HG02759 (cell line): ENCODE data around the gene ETV3.

ENCODE experiments used
- ATAC-seq: cut with Tn5 transposase; IDR thresholded peaks from one replicate; pipeline ENCODE4 v1.9.1; 2021; ENCODE audit warnings: mild to moderate bottlenecking, moderate library complexity; ENCODE audit not compliant: unreplicated experiment

The ETV3 gene

DNA sequence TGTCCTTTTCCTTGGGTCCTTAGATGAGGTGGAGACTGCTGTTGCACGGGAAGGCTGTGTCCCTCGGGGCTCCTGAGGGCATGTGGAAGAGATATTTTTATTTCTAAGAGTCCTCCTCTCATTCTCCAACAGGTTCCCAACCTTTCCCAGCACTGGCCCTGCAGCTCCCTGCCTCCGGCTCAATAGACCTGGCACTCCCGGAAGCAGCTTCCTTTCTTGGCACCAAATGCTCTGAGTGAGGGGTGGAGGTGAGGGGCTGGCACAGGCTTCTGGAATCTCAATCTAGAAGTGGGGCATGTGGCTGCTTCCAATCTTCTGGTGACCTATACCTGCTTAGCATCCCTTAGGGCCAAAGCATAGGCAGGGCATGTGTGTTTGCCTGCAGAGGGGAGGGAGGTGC is 43.1 kb downstream of the ETV3 start:
- ATAC-seq, result no peak

DNA sequence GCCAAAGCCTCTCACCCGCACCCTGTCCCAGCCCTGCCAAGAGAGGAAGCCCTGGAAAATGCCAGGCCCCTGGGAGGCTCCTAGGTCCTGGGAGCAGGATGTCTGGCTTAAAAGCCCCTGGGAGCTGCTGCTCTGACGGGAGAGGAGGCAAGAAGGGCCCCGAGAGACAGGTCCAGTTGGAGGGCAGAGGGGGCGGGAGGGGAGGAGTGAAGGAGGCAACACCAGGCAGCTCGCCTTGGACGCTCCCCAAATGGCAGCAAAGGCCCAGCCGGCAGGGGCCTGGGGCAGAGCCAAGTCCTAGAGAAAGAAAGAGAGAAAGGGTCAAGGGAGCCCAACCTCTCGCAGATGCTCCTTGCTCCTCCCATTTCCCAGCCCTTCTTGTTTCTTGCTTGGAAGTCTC is 45.4 kb downstream of the ETV3 start:
- ATAC-seq, result no peak

DNA sequence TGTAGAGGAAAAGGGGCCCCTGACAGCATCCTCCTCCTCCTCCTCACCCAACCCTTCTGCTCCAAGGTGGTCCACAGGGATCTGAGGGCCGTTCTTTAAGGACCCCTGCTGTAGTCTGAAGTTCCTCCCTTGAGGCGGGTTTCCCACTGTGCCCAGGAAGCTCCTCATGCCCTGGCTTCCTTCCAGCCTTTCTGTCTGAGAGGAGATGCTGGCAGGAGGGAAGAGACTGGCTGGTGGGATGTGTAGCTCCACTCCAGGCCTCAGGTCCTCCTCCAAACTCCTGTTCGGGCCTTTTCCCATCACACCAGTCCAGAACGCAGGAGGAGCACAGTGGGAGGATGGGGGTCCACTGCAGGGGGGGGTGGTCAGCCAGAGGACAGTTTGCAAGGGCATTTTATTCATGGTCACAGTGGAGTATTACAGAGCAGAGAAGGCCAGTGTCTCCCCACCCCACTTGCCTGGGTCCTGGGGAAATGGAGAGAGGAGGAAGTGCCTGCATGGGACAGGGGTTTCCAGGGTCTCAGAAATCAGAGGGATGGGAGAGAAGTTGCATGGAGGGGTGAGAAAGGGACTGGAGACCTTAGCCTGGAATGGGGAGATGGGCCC is 46.4 kb downstream of the ETV3 start:
- ATAC-seq, result no peak

DNA sequence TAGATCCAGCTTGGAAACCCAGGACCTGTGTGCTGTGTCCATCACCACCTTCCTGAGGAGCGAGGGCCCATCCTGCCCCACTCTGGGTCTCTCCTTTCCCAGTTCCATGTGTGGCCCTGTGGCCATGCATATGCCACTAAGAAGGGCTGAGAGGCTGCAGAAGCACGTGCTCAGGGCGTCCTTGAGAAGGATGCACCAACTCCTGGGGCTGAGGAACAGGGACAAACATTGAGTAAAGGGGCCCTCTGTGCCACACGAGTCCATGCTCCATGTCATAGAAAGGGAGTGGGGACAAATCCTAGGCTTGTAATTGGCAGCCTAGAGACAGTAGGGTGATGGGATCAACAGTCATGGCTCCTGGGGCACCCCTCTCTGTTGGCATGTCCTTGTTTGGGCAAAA is 47.0 kb downstream of the ETV3 start:
- ATAC-seq, result no peak

DNA sequence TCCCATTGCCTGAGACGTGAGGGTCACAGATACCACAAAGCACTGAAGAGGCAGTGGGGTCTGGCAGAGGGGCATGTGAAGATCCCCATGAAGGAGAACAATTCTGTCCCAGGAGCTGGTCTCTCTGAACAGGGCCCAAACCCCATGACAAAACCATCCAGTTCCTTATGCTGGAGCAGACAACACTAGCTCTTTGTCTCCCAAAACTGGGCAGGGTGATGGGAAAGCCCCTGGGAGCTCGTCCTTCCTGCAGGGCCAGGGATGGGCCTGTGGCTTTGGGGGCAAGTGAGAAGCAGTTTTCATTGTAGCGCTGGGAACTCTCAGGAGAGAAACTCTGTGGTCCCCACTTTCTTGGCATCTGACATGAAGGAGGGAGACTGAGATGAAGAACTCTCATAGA is 47.4 kb downstream of the ETV3 start:
- no peak for ATAC-seq

DNA sequence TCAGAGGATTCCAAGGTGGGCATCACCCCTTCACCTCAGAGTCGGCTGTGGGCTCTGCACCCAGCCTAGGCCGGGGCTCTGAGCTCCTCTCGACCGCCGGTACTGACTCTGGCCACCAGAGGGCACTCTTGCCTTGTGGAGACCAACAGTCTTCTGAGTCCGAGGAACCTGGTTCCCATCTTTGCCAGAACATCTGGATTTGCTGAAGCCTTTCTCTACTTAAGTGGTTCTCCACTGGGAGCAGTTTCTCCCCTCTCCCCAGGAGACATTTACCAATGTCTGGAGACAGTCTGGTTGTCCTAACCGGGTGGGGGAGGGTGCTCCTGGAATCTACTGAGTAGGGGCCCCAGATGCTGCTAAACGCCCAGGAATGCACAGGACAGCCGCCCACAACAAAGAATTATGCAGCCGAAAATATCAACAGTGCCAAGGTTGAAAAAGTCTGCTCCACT is 48.0 kb downstream of the ETV3 start:
- no peak for ATAC-seq

DNA sequence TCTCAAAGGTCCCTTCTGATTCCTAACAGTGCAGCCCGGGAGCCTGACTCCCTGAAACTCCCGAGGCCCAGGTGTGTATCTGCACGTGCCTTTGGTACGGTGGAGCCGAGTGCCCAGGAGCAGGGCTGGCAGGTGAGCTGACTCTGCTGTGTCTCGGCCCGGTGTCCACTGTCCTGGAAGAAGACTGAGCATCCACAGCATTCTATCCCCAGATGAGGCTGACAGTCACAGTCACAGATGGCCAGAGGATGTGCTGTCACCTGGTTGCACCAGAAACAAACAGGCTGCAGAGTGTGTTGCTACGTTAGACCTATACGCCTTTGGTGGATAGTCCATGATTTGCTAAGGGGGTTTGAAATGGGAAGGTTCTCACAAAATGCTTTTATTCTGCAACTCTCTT is 48.4 kb downstream of the ETV3 start:
- ATAC-seq, result no peak

DNA sequence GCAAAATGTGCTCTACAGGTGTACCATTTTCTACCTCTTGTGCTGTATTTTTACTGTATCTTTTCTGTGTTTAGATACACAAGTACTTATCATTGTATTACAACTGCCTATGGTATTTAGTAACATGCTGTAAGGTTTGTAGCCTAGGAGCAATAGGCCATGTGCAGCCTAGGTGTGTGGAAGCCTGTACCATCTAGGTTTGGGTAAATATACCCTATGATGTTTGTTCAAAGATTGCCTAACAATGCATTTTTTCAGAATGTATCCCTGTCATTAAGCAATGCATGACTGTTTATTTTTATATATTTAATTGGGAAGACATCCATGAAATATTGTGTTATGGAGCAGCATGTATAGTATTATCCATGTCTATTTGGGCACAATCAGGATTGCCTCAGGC is 49.6 kb downstream of the ETV3 start:
- ATAC-seq, result no peak

DNA sequence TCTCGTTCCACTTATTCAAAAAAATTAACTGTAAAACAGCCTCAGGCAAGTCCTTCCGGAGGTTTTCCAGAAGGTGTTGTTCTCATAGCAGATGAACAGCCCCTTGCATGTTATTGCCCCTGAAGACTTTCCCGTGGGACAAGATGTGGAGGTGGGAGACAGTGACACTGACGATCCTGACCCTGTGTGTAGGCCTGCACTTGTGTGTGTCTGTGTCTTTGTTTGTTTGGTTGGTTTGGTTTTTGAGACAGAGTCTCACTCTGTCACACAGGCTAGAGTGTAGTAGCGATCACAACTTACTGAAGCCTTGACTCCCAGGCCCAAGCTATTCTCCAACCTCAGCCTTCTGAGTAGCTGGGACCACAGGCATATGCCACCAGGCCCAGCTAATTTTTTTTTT is 51.2 kb downstream of the ETV3 start:
- ATAC-seq, result no peak

DNA sequence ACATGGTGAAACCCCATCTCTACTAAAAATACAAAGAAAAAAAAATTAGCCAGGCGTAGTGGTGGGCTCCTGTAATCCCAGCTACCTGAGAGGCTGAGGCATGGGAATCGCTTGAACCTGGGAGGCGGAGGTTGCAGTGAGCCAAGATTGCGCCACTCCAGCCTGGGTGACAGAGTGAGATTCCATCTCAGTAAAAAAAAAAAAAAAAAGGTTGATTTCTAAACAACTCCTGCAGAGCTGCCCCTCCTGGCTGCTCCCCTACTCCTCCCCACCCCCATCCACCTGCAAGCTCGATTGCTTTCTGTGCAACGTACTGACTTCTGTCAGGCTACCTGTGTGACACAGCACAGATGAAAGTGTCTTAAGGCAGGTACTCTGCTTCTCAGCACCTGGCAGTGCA is 51.9 kb downstream of the ETV3 start:
- ATAC-seq, result no peak

DNA sequence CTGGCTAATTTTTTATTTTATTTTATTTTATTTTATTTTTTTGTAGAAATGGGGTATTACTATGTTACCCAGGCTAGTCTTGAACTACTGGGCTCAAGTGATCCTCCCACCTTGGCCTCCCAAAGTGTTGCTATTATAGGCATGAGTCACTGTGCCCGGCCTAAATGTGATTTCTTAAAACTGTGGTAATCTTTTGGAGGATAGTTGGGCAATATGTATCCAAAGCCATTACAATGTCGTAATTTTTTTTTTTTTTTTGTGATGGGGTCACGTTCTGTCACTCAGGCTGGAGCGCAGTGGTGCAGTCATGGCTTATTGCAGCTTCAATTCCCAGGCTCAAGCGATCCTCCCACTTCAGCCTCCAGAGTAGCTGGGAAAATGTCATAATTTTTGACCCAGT is 52.8 kb downstream of the ETV3 start:
- ATAC-seq, result no peak

DNA sequence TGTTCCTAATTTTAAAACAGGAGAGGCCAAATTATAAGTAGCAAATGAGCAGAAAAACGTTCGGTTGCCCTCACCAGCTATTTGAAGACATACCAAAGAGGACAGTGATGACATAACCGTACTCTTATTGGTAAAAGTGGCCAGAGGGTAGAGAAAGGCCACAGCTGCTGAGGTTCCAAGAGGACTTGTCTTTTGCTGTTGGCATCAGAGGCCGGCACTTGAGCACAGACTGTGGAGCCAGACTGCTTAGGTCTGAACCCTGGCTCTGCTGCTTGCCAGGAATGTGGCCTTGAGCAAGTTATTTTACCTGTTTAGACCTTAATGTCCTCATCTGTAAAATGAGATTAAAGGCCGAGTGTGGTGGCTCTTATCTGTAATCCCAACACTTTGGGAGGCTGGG is 53.5 kb downstream of the ETV3 start:
- ATAC-seq, result no peak

DNA sequence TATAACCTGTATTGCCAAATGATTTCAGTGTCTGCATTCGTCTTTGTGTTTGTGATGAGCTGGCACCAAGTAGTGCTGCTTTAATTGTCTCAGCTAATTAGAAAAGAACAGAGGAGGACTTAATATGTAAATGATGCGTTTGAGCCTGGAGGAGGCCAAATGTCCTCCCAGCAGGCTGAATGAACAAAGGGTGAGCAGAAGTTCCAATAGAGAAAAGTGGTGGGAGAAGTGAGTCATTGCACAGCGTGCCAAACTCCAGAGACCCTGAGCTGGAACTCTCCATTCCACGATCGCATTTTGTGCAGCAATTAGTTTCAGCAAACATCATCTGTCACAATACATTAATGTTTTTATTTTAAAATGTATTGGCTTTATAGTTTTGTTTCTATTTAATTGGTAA is 56.5 kb downstream of the ETV3 start:
- ATAC-seq, result no peak

DNA sequence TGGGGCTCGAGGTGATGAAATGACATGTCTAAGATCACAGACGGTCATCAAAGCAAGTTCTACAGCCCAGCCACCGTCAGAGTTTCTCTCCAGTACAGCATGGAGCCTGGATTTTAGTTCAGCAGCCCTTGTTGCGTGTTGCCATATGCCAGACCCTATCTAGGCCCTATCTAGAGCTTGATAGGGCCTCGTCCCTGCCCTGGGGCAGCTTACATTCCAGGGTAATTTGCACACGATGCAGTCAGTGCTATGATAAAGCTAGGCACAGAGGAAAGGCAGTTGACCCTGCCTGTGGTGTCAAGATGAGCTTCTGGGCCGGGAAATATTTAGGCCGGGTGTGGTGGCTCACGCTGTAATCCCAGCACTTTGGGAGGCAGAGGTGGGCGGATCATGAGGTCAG is 57.5 kb downstream of the ETV3 start:
- no peak for ATAC-seq

DNA sequence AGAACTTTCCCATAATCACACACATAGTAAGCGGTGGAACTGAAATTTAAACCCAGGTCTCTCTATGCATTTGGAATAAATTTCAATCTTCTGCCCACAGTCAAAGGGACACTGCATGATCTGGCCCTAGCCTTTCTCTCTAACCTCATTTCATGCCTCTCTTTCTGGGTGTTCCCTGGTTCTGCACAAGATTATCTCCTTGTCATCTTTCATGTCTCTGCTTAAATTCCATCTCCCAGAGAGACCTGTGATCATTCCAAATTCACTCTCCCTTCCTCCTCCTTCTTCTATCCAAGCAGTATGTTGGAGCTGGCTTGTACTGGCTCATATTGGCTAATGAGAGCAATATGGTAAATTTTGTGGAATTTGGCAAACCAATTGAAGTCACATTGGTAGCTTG is 60.8 kb downstream of the ETV3 start:
- ATAC-seq, result no peak

DNA sequence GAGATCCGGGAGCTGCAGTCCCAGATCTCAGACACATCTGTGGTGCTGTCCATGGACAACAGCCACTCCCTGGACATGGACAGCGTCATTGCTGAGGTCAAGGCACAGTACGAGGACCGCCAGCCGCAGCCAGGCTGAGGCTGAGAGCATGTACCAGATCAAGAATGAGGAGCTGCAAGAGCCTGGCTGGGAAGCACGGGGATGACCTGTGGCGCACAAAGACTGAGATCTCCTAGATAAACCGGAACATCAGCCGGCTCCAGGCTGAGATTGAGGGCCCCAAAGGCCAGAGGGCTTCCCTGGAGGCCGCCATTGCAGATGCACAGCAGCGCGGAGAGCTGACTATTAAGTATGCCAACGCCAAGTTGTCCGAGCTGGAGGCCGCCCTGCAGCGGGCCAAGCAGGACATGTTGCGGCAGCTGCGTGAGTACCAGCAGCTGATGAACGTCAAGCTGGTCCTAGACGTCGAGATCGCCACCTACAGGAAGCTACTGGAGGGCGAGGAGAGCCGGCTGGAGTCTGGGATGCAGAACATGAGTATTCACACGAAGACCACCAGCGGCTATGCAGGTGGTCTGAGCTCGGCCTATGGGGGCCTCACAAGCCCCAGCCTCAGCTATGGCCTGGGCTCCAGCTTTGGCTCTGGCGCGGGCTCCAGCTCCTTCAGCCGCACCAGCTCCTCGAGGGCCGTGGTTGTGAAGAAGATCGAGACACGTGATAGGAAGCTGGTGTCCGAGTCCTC is 64.1 kb downstream of the ETV3 start:
- no peak for ATAC-seq
